ENCODE data around the gene UGT8.
"Not testable (repeated sequence)": the region's sequence is repeated elsewhere in the genome, so short reads cannot be mapped to it uniquely, and the experiment has no call there.

The UGT8 gene

DNA sequence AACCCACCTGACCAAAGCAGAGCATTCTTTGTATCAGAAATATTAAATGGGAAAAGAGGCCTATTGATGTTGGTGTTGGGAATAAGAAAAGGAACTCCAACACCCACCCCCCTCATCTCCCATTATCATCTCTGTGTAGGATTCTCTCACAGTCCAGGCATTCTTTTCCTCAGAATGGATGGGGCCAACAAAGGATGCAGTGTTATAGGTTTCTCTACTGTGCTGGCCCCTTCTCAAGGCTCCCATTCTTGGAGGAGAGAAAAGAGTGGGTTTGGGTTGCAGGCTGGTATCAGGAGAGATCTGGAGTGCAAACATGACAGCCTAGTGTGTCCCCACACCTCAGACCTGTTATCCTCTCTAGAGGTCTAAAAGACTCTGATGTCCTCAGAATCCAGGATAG, 59.6 kb downstream of the UGT8 start:
- TF ChIP-seq, protein P1, sequence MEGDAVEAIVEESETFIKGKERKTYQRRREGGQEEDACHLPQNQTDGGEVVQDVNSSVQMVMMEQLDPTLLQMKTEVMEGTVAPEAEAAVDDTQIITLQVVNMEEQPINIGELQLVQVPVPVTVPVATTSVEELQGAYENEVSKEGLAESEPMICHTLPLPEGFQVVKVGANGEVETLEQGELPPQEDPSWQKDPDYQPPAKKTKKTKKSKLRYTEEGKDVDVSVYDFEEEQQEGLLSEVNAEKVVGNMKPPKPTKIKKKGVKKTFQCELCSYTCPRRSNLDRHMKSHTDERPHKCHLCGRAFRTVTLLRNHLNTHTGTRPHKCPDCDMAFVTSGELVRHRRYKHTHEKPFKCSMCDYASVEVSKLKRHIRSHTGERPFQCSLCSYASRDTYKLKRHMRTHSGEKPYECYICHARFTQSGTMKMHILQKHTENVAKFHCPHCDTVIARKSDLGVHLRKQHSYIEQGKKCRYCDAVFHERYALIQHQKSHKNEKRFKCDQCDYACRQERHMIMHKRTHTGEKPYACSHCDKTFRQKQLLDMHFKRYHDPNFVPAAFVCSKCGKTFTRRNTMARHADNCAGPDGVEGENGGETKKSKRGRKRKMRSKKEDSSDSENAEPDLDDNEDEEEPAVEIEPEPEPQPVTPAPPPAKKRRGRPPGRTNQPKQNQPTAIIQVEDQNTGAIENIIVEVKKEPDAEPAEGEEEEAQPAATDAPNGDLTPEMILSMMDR (IDR thresholded peaks at IDR 0.05; ENCODE audit: borderline replicate concordance, control extremely low read depth, extremely low read depth, insufficient read depth, missing control alignments) = no peak
- no peak for DNase-seq (ENCODE audit: low spot score)
- in situ Hi-C loops (cut with MboI; ENCODE audit: low sequenced_read_pairs, unreplicated experiment) = loop anchor here (10.0 kb wide), 1 partner anchor 263 kb away; no protein-coding TSS in a partner anchor

DNA sequence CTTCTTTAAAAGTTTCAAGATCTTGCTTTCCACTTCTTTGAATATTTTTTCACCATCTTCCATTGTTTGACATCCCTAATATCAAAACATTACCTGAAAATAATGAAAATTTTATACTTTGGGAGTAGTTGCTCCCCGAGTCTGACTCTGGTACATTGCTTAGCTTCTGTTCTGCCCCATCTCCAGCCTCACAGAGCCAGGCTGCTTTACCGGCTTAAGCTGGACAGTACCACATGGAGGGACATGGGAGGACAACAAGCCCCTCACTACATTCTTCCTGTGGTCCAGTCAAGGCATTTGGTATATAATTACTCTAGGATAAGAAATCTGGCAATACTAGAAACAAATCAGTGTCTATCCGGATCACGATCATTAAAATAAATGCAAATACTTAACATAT, 60.2 kb downstream of the UGT8 start:
- no peak for DNase-seq (ENCODE audit: low spot score)
- TF ChIP-seq, protein P1 (IDR thresholded peaks at IDR 0.05; ENCODE audit: borderline replicate concordance, control extremely low read depth, extremely low read depth, insufficient read depth, missing control alignments) = no peak
- in situ Hi-C loops (cut with MboI; ENCODE audit: low sequenced_read_pairs, unreplicated experiment) = loop anchor here (10.0 kb wide), 1 partner anchor 264 kb away; no protein-coding TSS in a partner anchor

DNA sequence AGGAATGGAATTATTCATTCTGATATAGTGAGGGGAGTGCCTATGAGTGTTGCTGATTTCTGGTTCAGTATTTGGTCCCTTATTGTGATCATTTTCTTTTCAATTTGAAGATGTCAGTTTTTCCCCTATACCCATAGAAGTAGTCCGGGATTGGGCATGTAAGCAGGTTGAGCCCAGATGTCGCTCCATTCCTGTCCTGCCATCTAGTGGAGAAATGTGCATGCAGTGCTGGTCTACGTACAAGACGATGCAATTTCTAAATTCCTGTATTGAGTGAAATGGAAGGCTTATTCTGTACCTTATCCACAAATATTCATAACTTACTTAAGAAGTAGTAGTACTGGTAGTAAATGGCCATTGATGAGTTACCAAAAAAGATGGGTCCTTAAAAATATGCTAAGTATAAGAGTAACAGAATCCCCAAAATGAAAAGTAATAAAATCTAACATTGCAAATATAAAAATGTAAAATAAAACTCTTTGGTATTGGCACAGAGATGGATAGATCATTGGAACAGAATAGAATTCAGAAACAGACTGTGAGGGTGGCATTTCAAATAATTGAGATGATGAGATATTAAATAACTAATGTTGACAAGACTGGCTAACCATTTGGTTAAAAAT, 60.9 kb downstream of the UGT8 start:
- in situ Hi-C loops (cut with MboI; ENCODE audit: low sequenced_read_pairs, unreplicated experiment) = loop anchor here (10.0 kb wide), 1 partner anchor 265 kb away; no protein-coding TSS in a partner anchor
- TF ChIP-seq, protein P1 (IDR thresholded peaks at IDR 0.05; ENCODE audit: borderline replicate concordance, control extremely low read depth, extremely low read depth, insufficient read depth, missing control alignments) = peak; percentile 77
- DNase-seq (ENCODE audit: low spot score) = peak; percentile 44

DNA sequence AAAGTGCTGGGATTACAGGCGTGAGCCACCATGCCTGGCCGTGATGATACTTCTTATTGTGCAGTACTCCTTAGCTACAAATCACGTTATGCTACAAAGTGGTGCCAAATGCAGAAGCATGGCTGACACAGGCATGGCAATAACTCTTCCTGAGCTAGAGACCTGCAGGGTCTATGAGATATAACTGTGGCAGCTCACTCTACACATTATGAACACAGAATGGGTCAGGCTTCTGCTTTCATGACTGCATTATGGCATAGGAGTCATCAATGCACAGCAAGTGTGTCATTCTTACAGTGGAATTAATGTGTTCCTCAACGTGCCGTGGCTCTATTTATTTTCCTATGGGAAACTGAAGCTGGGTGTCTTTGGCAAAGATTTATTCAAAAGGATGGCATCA, 64.5 kb downstream of the UGT8 start:
- TF ChIP-seq, protein P1 (IDR thresholded peaks at IDR 0.05; ENCODE audit: borderline replicate concordance, control extremely low read depth, extremely low read depth, insufficient read depth, missing control alignments) = no peak
- in situ Hi-C loops (cut with MboI; ENCODE audit: low sequenced_read_pairs, unreplicated experiment) = no loop called here
- no peak for DNase-seq (ENCODE audit: low spot score)

DNA sequence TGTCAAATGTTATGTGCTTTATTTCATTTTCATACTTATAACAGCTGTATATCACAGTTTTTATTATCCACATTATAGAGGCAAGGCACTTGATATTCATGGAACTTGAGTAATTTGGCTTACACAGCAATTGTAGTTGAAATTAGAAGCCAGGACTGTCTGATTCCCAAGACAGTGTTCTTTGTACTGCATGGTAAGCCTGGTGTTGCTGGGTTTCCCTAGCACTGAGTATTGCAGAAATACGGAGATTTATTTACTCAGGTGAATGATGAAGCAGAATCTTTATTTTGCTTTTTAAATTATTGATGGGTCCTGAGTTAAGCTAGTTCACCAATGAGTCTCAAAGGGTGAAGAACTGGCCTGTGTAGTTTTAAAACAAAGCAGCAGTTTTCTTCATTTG, 70.0 kb downstream of the UGT8 start:
- in situ Hi-C loops (cut with MboI; ENCODE audit: low sequenced_read_pairs, unreplicated experiment) = no loop called here
- TF ChIP-seq, protein P1 (IDR thresholded peaks at IDR 0.05; ENCODE audit: borderline replicate concordance, control extremely low read depth, extremely low read depth, insufficient read depth, missing control alignments) = no peak
- no peak for DNase-seq (ENCODE audit: low spot score)

DNA sequence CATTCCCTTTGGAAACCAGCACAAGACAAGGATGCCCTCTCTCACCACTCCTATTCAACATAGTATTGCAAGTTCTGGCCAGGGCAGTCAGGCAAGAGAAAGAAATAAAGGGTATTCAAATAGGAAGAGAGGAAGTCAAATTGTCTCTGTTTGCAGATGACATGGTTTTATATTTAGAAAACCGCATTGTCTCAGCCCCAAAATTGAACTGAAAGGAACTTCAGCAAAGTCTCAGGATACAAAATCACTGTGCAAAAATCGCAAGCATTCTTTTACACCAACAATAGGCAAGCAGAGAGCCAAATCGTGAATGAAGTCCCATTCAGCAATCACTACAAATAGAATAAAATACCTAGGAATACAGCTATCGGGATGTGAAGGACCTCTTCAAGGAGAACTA, 72.1 kb downstream of the UGT8 start:
- DNase-seq (ENCODE audit: low spot score); in situ Hi-C loops (cut with MboI; ENCODE audit: low sequenced_read_pairs, unreplicated experiment): not testable (repeated sequence)

DNA sequence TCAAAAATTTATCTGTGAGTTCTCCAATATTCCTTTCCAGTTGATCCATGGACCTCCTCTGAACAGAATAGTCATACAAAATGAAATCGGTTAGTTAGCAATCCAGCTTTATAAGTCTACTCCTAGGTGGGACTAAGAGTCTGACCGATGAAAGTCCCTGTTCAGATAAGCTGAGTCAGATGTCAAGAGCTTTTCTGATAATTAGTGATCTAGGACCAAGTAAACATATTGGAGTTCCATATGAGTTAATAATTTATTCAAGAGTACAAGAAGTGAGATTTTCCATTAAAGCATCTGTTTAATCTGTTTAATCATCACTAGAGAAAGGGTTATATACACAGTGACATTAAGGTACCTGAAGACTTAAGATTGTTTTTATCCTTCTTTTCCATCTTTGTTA, 74.7 kb downstream of the UGT8 start:
- in situ Hi-C loops (cut with MboI; ENCODE audit: low sequenced_read_pairs, unreplicated experiment) = no loop called here

More for the DNA sequence above, 74.7 kb downstream of the UGT8 start:
- TF ChIP-seq, protein P1 (IDR thresholded peaks at IDR 0.05; ENCODE audit: borderline replicate concordance, control extremely low read depth, extremely low read depth, insufficient read depth, missing control alignments) = no peak
- no peak for DNase-seq (ENCODE audit: low spot score)
